Right lobe of liver (tissue), 4 donors: ENCODE results near the gene BCL2L11.

Experiments used
- CTCF ChIP-seq, 4 donors: fragments of 200-600 bp in 3 of 4; fragments of 450-650 bp in 1 of 4; IDR thresholded peaks; one replicate each; pipeline versions ENCODE4 v1.5.1 to v1.8.0; 2016 to 2022; ENCODE audit warnings: antibody characterized with exemption in 4 of 4, mild to moderate bottlenecking in 2 of 4
- POLR2A ChIP-seq: fragments of 450-650 bp; IDR thresholded peaks from one replicate; pipeline ENCODE4 v1.6.1; 2017; ENCODE audit warnings: antibody characterized with exemption, mild to moderate bottlenecking
- donor health status: DM: no; HTN: no; CAD: no.
- donor health status: DM: no; HTN: no; CAD: no.
- donor health status: DM: no; HTN: yes; CAD: no.

GRCh38 chr2:111202266-111203040 lies 81.7 kb downstream of the BCL2L11 start:
- no peak for TF ChIP-seq CTCF (IDR thresholded peaks at IDR 0.05)
- TF ChIP-seq POLR2A = no peak
